PC-9 (cell line): Measurements from ENCODE around the gene LMTK3. TPM values are rescaled to one million over a fixed set of nuclear protein-coding genes. Genes with fewer than 3 reads are reported as not detected.

Source experiments
- BruUV-seq: library from RNA; stranded (reverse); fragments of 400-500 nt; replicated peaks from 2 replicates; lab custom pipeline; 2021; lab: Mats Ljungman, UMichigan
- CTCF ChIA-PET: fragments of 300-600 bp; sonication (Branson Sonifier 250); formaldehyde crosslinking; loops from one replicate; lab custom pipeline; 2022; ENCODE audit warnings: antibody characterized with exemption; lab: Charles Lee
- POLR2A ChIA-PET: fragments of 300-600 bp; sonication (Branson Sonifier 250); formaldehyde crosslinking; loops from one replicate; lab custom pipeline; 2022; ENCODE audit warnings: antibody characterized with exemption; ENCODE audit not compliant: unreplicated experiment; lab: Charles Lee
- DNase-seq, 2 experiments: peaks; one replicate each; pipeline versions ENCODE4 v3.0.0 to v3.0.0-alpha.2; 2015 to 2022; ENCODE audit warnings: mixed read lengths in 1 of 2
- H2AFZ ChIP-seq: fragments of 200-600 bp; sonication (generic); 2 replicates; pipeline ENCODE4 v1.8.1; 2017; ENCODE audit warnings: antibody characterized with exemption
- H3F3A ChIP-seq: fragments of 200-600 bp; sonication (generic); 2 replicates; pipeline ENCODE4 v1.8.1; 2017; ENCODE audit warnings: antibody characterized with exemption, mild to moderate bottlenecking, low read depth; ENCODE audit not compliant: insufficient read depth
- H3K27ac ChIP-seq: fragments of 200-600 bp; sonication (generic); 2 replicates; pipeline ENCODE4 v1.6.1; 2016; ENCODE audit warnings: mixed run types
- H3K27me3 ChIP-seq: fragments of 200-600 bp; sonication (generic); 2 replicates; pipeline ENCODE4 v1.6.1; 2016; ENCODE audit warnings: low read depth, mixed run types; ENCODE audit not compliant: insufficient read depth
- H3K36me3 ChIP-seq: fragments of 200-600 bp; sonication (generic); 2 replicates; pipeline ENCODE4 v1.6.1; 2016; ENCODE audit warnings: low read depth, mixed run types
- H3K4me1 ChIP-seq: fragments of 200-600 bp; sonication (generic); replicated peaks from 2 replicates; pipeline ENCODE4 v1.6.1; 2016; ENCODE audit warnings: mixed run types; ENCODE audit not compliant: insufficient read depth
- H3K4me2 ChIP-seq: fragments of 200-600 bp; sonication (generic); 2 replicates; pipeline ENCODE4 v1.6.1; 2017; ENCODE audit warnings: mixed run types
- H3K4me3 ChIP-seq: fragments of 200-600 bp; sonication (generic); 2 replicates; pipeline ENCODE4 v1.6.1; 2016; ENCODE audit warnings: mixed run types
- H3K79me2 ChIP-seq: fragments of 200-600 bp; sonication (generic); 2 replicates; pipeline ENCODE4 v1.6.1; 2017; ENCODE audit warnings: low read depth, mixed run types
- H3K9me2 ChIP-seq: fragments of 200-600 bp; sonication (generic); 2 replicates; pipeline ENCODE4 v1.8.1; 2017; ENCODE audit warnings: mild to moderate bottlenecking; ENCODE audit not compliant: insufficient read depth
- H3K9me3 ChIP-seq: fragments of 200-600 bp; sonication (generic); 2 replicates; pipeline ENCODE4 v1.8.1; 2016; ENCODE audit warnings: low read depth; ENCODE audit not compliant: insufficient read depth
- H4K20me1 ChIP-seq: fragments of 200-600 bp; sonication (generic); 2 replicates; pipeline ENCODE4 v1.8.1; 2017; ENCODE audit not compliant: insufficient read depth
- CTCF ChIP-seq: fragments of 200-600 bp; sonication (generic); conservative IDR thresholded peaks from 2 replicates; pipeline ENCODE4 v1.6.1; 2017; ENCODE audit warnings: mixed run types, antibody characterized with exemption, mild to moderate bottlenecking, moderate library complexity
- EZH2 ChIP-seq: fragments of 200-600 bp; sonication (generic); IDR thresholded peaks from 2 replicates; pipeline ENCODE4 v1.8.0; 2017; ENCODE audit warnings: antibody characterized with exemption, low read depth
- intact Hi-C: fragments of 100-400 bp; cut with micrococcal nuclease; formaldehyde crosslinking; loops from one replicate; pipeline ENCODE4 v1.10.0; 2022; ENCODE audit not compliant: unreplicated experiment
- total RNA-seq: library from RNA; stranded (reverse); gene quantifications from 2 replicates; pipeline ENCODE4 v1.2.3, GENCODE V29; 2021

LMTK3 gene
- total RNA-seq, 1 experiment from 2014 or later = 13.9 TPM

- Histone ChIP-seq H3K79me2 (no peaks in the 10 kb centered on the region), H3K36me3 (0 out of 2 replicates have a peak, but pooled peaks cover 2% of the 10 kb centered on the region), H2AFZ (no peak overlapping the region), H3K4me1 (no peaks in the 10 kb centered on the region), H3K4me3 (no peak overlapping the region), H3K9me2 (no peaks in the 10 kb centered on the region), H3K4me2 (no peak overlapping the region), H4K20me1 (no peaks in the 10 kb centered on the region; the same call in 1 of the 2 replicates), H3K27me3 (no peaks in the 10 kb centered on the region), H3F3A (peaks cover 33% of the 10 kb centered on the region), H3K9me3 (no peaks in the 10 kb centered on the region), H3K27ac (no peak overlapping the region)
- intact Hi-C loops = no loop called here
- TF ChIP-seq CTCF = no peak
- TF ChIP-seq EZH2 = no peak
- DNase-seq = no peak
- ChIA-PET CTCF (no interaction called here), POLR2A (no interaction called here)
- no TSS peak for BruUV-seq
Observed at GRCh38 chr19:48436586-48436985, 75.0 kb downstream of the LMTK3 start.

Other genes starting within 250 kb of the LMTK3 start
- 14.8 and 15.5 TPM in 2 replicates for gene ZNF114, start 241.8 kb downstream of the LMTK3 start, total RNA-seq
- gene EMP3, start 186.3 kb downstream of the LMTK3 start, total RNA-seq = 29.0 and 56.3 TPM in 2 replicates
- gene TMEM143, start 147.9 kb downstream of the LMTK3 start, total RNA-seq = 24.8 and 31.3 TPM in 2 replicates
- gene SYNGR4, start 147.5 kb downstream of the LMTK3 start, total RNA-seq = 1.3 and 2.1 TPM in 2 replicates
- 220 and 261 TPM in 2 replicates for gene KDELR1, start 120.3 kb downstream of the LMTK3 start, total RNA-seq
- gene GRIN2D, start 118.2 kb downstream of the LMTK3 start, total RNA-seq = 3.2 and 3.8 TPM in 2 replicates
- 35.5 and 44.2 TPM in 2 replicates for gene GRWD1, start 65.9 kb downstream of the LMTK3 start, total RNA-seq
- gene KCNJ14, start 56.3 kb downstream of the LMTK3 start, total RNA-seq = 5.4 and 8.3 TPM in 2 replicates
- 74.4 and 93.0 TPM in 2 replicates for gene CYTH2, start 42.5 kb downstream of the LMTK3 start, total RNA-seq
- 4.4 and 6.2 TPM in 2 replicates for gene SULT2B1, start 40.3 kb upstream of the LMTK3 start, total RNA-seq
- not detected in 2 replicates for gene SPACA4, start 94.9 kb upstream of the LMTK3 start, total RNA-seq
- gene FAM83E, start 103.2 kb upstream of the LMTK3 start, total RNA-seq = 12.3 and 17.4 TPM in 2 replicates
- 1,618 and 1,710 TPM in 2 replicates for gene RPL18, start 107.3 kb upstream of the LMTK3 start, total RNA-seq
- 18.4 and 20.0 TPM in 2 replicates for gene SPHK2, start 107.7 kb upstream of the LMTK3 start, total RNA-seq
- gene DBP, start 125.5 kb upstream of the LMTK3 start, total RNA-seq = 48.2 and 48.6 TPM in 2 replicates
- gene CA11, start 134.4 kb upstream of the LMTK3 start, total RNA-seq = 11.0 and 12.2 TPM in 2 replicates
- 2.9 and 7.4 TPM in 2 replicates for gene NTN5, start 161.2 kb upstream of the LMTK3 start, total RNA-seq
- 8.7 and 9.6 TPM in 2 replicates for gene FUT2, start 184.1 kb upstream of the LMTK3 start, total RNA-seq
- gene MAMSTR, start 207.9 kb upstream of the LMTK3 start, total RNA-seq = 2.6 and 3.9 TPM in 2 replicates
- 1.3 and 1.4 TPM in 2 replicates for gene RASIP1, start 228.8 kb upstream of the LMTK3 start, total RNA-seq
- gene IZUMO1, start 235.1 kb upstream of the LMTK3 start, total RNA-seq = 2.2 and 3.0 TPM in 2 replicates
- 7.9 and 9.6 TPM in 2 replicates for gene FUT1, start 240.8 kb upstream of the LMTK3 start, total RNA-seq
- 0.41 and 0.78 TPM in 2 replicates for gene FGF21, start 243.7 kb upstream of the LMTK3 start, total RNA-seq